Suppressor macrophage treated with lipopolysaccharide for 1 hour (primary cell): ENCODE data around the gene KLHDC1.
"Not testable (repeated sequence)": the region's sequence is repeated elsewhere in the genome, so short reads cannot be mapped to it uniquely, and the experiment has no call there.

Experiments
- DNase-seq, 3 donors: peaks; one replicate each; pipeline ENCODE4 v3.0.0-alpha.2; 2020 to 2022

The KLHDC1 gene

GRCh38 chr14:49692811-49693734, at the start of gene KLHDC1:
Gene KLHDC1, plus strand, starts transcription at chr14:49693120. Its CDS starts 75 bp downstream, at chr14:49693195.
- peak; percentile 73 to 86 (median 77) for DNase-seq

DNA sequence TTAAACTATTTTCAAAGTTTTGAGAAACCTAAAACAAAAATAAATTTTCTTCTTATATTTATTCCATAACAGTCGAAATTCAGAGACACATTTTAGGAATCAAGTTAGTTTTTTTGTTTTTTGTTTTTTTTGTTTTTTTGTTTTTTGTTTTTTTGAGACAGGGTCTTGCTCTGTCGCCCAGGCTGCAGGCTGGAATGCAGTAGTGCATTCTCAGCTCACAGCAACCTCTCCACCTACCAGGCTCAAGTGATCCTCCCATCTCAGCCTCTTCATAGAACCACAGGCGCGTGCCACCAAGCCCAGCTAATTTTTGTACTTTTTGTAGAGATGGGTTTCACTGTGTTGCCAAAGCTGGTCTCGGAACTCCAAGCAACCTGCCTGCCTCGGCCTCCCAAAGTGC, 39.4 kb upstream of the KLHDC1 start:
- DNase-seq = no peak

DNA sequence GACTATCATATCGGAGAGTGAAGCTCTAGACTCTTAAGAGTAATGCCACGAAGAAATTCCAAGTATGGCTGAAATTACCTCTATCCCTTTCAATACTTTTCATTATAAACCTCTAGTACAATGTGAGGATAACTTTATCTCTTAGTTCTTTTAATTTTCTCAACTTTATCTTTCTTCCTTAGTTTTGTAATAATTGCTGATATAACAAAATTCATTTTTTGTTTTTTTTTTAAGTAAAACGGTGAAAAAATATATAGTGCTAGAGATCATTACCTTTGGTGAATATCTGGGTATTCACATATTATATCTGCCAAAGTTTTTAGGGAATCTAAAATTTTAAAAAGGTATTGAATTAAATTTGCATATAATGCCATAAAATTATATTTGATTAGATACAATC, 38.4 kb upstream of the KLHDC1 start:
- DNase-seq = no peak

DNA sequence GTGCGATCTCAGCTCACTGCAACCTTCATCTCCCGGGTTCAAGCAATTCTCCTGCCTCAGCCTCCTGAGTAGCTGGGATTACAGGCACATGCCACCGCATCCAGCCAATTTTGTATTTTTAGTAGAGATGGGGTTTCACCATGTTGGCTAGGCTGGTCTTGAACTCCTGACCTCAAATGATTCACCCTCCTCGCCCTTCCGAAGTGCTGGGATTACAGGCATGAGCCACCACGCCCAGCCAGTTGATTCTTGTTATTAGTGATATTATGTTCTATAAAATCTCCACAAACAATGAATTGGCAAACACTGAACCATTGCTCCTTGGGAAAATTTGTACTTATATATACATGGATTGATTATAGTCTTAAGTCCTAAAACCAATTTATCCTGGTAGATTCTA, 35.4 kb upstream of the KLHDC1 start:
- not testable (repeated sequence) for DNase-seq

- DNase-seq = no peak
Observed at GRCh38 chr14:49659526-49660455, 33.1 kb upstream of the KLHDC1 start.

- no peak for DNase-seq
Observed at GRCh38 chr14:49670475-49670874, 22.4 kb upstream of the KLHDC1 start.

DNA sequence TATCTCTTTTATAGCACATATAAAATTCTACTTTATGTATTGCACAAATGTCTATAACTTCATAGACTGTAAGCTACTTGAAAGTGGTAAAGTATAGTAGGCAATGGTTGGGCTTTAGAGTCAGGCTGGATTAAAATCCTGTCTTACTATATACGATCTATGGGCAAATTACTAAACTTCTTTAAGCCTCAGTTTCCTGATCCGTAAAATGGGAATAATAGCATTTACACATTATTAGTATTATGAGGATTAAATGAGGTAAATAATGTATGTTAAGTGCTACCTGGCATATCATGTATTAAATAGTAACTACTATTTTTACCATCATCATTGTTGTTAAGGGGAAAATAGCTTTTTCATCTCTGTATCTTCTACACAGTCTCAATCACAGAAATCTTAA, 19.3 kb upstream of the KLHDC1 start:
- no peak for DNase-seq

GRCh38 chr14:49677643-49678042, 15.3 kb upstream of the KLHDC1 start:
- no peak for DNase-seq

DNA sequence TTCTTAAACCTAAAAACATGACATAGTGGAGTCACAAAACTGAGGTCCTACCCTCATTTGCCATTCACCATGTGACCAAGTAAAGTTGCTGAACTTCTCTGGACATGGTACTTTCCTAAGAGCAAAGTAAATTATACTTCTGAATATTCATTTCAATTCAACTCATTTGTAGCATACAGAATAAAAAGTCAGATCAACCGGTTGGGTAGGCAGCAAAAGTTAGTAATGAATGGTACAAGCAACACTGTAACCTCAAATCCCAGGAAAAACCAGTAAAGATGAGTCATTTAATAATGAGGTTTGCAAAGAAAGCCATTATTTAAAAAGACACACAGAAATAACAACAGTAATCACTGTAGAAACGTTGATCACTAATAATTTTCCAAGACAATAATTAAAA, 13.6 kb upstream of the KLHDC1 start:
- no peak for DNase-seq

- DNase-seq = no peak
Observed at GRCh38 chr14:49686425-49686824, 6.5 kb upstream of the KLHDC1 start.

DNA sequence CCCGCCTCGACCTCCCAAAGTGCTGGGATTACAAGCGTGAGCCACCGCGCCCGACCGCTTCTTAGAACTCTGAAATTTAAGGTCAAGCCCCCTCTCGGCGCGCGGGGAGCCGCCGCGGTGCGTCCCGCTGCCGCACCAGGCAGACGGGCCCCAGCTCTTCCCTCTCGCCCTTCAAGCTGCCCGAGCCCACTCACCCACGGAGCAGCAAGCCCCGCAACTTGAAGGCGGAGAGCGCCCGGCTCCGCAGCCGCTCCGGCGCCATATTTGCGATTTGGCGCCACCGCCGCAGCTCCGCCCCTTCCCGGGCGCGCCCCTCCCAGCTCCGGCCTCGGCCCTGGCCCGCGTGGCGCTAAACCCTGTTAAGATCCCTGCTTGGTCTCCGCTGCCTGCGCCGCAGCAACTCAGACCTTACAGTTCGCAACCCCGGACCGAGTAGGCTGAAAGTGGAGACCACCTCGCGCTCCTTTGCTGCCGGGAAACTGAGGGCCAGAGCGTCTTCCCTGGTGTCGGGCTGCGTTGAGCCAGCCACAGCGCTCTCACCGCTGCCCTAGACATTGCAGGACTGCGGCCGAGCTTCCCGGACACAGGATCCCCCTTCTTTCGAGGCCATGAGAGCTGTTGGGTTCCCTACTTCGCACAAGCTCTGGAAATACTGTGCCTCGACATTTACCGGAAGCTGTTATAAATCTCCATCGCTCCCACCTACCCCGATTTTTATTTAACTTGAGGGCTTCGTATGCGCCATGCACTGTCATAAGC, 4.8 kb upstream of the KLHDC1 start, which contains the start of gene POLE2:
Gene POLE2 (minus strand): TSS at position 273 of the 759 bp plus-strand sequence. CDS start 11 bp downstream, at position 262.
- peak; percentile 77 to 90 (median 84) for DNase-seq

DNA sequence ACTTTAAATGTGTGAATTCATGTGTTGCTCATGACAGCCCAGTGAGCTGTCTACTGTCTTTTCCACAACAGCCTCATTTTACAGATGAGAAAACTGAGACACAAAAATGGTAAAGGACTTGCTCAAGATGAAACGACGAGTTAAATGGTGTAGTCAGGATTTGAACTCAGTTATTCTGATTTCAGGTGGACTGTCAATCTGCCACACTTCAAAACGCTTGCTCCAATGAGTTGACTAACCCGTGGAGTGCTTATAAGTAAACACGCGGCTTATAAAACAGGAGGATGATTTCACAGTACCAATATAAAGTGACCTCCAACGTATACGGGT, 4.3 kb upstream of the KLHDC1 start:
- DNase-seq = no peak

GRCh38 chr14:49691031-49691430, 1.9 kb upstream of the KLHDC1 start:
- DNase-seq = peak in 1 of 3 donors; percentile 7

- no peak for DNase-seq
Observed at GRCh38 chr14:49692193-49692757, 645 bp upstream of the KLHDC1 start.

GRCh38 chr14:49693735-49694124, 810 bp downstream of the KLHDC1 start:
- DNase-seq = not testable (repeated sequence)

GRCh38 chr14:49702725-49703124, 9.8 kb downstream of the KLHDC1 start:
- DNase-seq = no peak

GRCh38 chr14:49703965-49704364, 11.0 kb downstream of the KLHDC1 start:
- no peak for DNase-seq

DNA sequence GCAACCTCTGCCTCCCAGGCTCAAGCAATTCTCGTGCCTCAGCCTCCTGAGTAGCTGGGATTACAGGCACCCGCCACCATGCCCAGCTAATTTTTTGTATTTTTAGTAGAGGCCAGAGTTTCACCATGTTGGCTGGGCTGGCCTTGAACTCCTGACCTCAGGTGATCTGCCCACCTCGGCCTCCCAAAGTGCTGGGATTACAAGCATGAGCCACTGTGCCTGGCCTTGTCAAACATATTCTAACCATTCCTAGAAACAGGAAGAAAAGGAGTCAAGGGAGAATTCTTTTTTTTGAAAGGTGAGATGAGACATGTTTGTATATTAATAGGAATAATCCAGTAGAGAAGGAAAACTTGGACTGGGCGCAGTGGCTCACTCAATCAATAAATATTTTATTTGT, 11.6 kb downstream of the KLHDC1 start:
- DNase-seq = not testable (repeated sequence)

GRCh38 chr14:49710993-49711392, 18.1 kb downstream of the KLHDC1 start:
- not testable (repeated sequence) for DNase-seq

GRCh38 chr14:49720744-49721143, 27.8 kb downstream of the KLHDC1 start:
- DNase-seq = no peak

- DNase-seq = not testable (repeated sequence)
Observed at GRCh38 chr14:49721733-49722435, 29.0 kb downstream of the KLHDC1 start.

DNA sequence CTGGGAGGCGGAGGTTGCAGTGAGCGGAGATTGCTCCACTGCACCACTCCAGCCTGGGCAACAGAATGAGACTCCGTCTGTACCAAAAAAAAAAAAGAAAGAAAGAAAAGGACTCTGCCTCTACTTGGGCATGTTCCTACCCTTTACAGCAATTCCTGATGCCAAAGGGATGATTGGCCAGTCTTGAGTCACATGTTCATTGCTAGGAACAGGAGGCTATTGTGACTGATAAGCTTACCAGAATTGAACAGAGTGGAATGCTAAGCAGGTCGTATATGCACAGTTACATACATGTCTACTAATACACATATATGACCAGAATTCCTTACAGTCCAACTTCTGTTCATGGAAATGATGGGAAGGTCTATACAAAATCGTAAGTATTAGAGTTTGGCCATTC, 34.3 kb downstream of the KLHDC1 start:
- DNase-seq = no peak
